NCI-H187 treated with DMSO at 0.1 percent for 48 hours (cell line): Measurements from ENCODE around the gene OR4F6.

Source experiments
- DNase-seq: peaks from one replicate; lab custom pipeline; 2025; lab: John Stamatoyannopoulos, UW

Gene OR4F6

DNA sequence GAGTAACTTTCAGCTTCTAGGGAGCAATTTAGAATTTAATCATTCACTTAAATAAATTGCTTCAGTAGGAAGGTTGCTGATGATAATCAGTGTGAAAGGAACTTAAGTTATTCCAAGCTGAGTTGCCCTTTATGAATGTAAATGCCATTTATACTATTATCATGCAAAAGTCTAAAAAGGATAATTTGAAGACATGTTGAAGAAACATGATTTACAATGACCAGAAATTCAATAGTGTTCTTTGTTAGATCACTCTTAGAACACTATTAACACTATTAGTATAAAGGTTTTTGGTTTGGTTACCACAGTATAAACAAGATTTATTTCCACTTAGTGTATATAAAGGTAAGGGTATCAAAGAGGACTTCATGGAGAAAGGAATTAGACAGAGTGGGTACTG, 1.6 kb downstream of the OR4F6 start:
- DNase-seq, result no peak

DNA sequence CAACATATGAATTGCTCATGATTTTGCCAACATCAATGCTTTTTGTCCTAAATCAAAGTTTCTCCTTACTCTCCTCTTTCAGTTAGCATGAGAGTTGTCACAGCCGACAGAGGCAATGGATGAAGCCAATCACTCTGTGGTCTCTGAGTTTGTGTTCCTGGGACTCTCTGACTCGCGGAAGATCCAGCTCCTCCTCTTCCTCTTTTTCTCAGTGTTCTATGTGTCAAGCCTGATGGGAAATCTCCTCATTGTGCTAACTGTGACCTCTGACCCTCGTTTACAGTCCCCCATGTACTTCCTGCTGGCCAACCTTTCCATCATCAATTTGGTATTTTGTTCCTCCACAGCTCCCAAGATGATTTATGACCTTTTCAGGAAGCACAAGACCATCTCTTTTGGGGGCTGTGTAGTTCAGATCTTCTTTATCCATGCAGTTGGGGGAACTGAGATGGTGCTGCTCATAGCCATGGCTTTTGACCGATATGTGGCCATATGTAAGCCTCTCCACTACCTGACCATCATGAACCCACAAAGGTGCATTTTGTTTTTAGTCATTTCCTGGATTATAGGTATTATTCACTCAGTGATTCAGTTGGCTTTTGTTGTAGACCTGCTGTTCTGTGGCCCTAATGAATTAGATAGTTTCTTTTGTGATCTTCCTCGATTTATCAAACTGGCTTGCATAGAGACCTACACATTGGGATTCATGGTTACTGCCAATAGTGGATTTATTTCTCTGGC, 2.5 kb downstream of the OR4F6 start:
- DNase-seq, result no peak

DNA sequence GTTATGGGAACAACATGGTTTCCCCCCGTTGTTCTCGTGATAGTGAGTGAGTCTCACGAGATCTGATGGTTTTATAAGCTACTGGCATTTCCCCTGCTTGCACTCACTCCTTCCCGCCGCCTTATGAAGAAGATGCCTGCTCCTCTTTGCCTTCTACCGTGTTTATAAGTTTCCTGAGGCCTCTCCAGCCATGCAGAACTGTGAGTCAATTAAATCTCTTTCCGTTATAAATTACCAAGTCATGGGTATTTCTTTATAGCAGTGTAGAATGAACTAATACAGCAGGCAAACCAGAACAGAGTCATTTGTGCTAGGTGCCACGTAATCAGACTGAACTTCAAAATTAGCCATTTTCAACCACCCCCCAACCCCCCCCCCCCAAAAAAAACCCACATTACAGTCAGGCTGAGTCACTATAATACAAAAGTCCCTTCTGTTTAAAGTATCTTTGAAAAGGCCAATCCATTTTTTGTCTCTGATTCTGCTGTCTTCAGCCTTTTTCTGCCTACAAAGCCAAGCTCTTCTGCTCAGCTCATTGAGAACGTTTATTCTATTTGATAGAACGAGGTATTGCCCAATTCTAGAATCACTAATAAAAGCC, 4.1 kb downstream of the OR4F6 start:
- DNase-seq, result no peak

DNA sequence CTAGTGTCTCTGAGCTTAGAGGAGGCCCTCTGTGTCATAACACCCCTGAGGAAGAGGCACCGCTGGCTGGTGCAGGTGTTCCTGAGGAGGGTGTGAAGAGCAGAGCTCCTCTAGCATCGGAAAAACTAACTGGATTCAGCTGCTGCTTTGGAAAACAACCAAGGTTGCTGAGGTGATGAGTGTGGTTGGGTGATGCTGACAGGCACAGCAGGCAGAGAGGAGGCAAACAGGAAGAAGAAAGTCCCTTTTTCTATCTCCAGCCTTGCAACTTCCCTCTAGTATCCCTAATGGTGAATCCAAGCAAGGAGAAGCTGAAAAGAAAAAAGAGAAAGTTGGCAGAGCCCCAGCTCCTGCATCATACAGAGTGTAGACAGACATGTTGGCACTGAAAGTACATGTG, 4.9 kb downstream of the OR4F6 start:
- no peak for DNase-seq

DNA sequence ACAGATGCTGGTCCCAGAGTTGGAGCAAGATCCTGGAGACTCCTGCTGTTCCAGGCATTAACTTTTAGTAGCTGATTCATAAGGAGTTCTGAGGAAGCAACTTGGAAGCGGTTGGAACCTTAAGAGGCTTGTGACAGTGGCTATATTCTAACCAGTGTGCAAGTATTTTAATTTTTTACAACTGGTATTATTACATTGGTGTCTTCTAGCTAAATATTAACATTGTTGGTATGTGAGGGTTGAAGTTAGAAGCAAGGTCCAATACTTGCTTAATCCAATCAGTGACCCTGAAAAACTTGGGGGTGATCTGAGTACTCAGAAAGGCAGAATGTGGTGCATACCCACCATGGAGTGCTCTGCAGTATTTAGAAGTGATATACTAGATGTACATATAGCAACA, 7.1 kb downstream of the OR4F6 start:
- no peak for DNase-seq

DNA sequence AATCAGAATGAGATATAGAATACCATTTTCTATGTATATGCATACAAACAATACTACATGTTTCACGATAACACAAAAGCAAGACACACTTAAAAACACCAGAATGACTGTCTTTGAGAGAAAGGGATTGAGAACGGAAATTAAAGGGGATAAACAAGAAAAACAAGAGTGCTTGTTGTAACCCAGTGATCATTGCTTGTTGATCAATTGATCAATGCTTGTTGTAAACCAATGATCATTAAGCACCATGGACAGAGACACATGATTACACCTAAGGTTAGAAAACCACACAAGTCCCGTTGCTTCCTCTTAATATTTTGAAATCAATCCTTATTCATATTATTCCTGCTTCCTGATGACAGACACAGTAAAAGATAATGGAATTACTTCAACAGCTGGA, 7.6 kb downstream of the OR4F6 start:
- DNase-seq, result no peak

DNA sequence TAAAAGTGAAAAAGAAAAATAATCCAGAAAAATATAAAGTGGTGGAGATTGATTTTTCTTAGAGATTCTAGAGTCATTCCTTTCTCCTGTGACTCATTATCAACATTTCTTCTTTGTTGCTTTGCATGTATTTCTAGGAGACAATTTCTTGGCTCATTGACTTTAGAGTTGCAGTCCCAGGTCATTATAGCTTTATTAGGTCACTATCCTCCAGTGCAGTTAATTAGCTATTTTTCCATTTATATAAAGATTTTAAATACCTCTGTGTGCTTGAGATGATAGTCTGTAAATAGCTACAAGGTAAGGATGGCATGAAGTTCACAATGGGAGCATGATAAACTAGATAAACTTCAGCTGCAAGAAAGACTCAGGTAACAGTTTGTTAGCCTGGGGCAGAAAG, 8.6 kb downstream of the OR4F6 start, which contains the start of gene OR4F15:
Gene OR4F15, plus strand, starts transcription at position 301 of the 400 bp plus-strand sequence. CDS start 5,985 bp downstream, outside the sequence.
- DNase-seq, result no peak

DNA sequence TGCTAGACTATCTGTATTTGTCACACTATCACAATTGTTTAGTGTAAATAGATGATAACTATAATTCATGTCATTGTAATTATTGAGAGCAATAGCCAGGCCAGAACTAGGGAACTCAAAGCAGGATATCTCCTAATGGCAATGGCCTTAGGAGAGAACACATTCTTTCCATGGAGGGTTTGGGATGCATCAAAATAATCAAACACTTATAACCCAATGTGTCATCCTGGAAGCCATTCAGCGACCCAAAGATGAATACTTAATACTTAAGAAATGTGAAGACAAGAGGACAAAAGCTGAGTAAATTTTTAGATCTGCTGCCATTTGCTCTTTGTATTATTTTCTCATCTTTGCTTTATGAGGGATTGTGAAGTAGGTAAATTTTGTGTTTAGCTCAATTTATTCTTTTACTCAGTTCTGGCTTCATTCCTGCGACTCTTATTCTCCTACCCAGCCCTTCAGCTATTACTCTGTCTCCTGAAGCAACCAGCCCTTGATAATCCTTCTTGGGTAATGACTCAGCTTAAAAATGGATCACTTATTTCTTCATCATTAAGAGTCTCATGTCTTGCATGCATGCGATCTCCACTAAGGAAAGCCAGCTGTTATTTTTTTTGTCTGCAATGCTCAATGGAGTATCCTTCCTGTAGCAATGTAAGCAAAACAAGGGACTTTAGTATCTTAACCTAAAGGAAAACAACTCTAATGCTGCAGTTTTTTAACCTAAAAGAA, 10.7 kb downstream of the OR4F6 start:
- DNase-seq, result no peak

DNA sequence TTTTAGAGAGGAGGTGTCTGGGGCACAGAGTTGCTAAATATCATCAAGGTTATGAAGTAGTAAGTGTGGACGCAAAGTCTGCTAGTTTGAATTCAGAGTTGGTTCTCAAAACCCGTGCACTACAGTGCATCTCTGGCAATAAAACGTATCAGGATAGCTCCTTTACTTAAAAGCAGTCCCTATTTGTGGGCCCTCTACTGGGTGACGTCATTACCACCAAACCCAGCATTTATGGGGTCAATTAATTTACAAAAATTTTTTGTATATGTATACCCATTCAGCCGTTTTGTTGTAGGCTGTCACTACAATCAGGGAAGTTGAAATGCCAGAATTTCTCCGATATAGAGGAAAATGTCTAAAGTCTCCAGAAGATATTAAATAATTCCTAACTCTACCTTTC, 17.5 kb downstream of the OR4F6 start:
- no peak for DNase-seq

DNA sequence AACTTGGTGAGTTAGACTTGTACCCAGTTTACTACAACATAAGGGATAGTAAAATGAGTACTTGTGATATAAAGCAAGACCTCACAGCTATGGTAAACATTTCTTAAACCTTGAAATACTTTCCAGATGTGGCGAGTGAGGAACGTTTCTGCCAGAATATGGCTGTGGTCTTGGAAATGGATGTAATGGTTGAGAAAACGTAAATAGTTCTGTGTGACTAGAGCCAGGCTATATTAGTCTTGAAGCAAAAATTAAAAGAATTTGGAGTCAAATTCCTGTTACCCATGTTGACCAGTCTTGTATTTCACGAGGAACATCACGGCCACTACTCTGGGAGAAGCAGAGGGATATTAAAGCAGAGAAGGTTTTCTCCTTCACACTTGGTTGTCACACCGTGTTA, 23.9 kb downstream of the OR4F6 start:
- DNase-seq, result no peak

DNA sequence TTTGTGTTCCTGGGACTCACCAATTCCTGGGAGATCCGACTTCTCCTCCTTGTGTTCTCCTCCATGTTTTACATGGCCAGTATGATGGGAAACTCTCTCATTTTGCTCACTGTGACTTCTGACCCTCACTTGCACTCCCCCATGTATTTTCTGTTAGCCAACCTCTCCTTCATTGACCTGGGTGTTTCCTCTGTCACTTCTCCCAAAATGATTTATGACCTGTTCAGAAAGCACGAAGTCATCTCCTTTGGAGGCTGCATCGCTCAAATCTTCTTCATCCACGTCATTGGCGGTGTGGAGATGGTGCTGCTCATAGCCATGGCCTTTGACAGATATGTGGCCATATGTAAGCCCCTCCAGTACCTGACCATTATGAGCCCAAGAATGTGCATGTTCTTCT, 25.5 kb downstream of the OR4F6 start:
- no peak for DNase-seq

DNA sequence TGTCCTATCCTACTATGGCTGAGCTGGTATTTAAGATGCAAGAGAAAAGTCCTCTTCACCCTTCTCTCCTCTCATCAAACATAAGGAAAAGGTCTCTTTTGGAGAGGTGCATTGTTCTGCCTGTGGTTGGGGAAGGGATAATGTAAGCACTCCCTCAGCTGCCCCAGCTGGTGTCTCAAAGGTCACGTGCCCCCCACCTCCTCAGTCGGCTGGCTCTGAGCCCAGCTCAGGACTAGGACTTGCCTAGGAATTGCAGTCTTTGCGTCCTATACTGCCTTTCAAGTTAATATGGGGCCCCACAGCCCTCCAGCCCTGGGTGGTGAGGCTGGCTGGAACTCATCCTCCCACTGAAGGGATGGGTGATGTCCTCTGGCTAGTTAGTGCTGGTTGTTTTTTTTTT, 38.3 kb downstream of the OR4F6 start:
- no peak for DNase-seq

DNA sequence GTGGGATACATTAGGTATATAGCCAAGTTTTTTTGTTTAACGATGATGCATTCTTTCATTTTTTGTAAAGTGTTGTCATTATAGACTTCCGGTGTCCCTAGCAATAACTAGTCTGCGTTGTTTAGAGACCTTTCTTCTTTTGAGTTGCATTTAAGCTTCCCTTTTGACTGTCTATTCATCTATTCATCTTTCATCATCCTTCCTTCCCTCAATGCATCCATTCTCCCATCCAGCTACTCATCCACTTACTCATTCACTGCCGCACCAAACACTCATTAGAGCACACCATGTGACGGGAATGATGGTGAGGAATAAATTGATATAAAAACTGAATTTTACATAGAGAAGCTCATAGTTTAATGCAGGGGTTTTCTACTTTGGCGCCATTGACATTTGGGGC, 41.6 kb downstream of the OR4F6 start:
- DNase-seq, result no peak

DNA sequence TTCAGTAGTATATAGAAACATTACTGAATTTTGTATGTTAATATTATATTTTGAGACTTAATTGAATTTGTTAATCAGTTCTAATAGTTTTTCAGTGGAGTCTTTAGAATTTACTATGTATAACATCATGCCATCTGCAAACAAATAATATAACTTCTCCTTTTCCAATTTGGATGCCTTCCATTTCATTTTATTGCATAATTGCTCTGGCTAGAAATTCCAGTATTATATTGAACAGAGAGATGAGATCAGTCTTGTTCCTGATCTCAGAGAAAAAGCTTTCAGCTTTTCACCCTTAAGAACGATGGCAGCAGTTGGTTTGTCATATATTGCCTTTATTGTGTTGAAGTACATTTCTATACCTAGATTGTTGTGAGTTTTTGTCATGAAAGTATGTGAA, 49.0 kb downstream of the OR4F6 start:
- no peak for DNase-seq
